Loucy (cell line): ENCODE data around the gene TMEM272.
A peak's percentile ranks its signal among the peaks of the same experiment; 100 is the strongest.

Experiments
- H2AFZ ChIP-seq: fragments of 200-600 bp; sonication (generic); 2 replicates; pipeline ENCODE4 v1.6.0; 2016; ENCODE audit warnings: antibody characterized with exemption, mild to moderate bottlenecking, low read length, moderate library complexity
- H3F3A ChIP-seq: fragments of 200-600 bp; 2 replicates; pipeline ENCODE4 v1.6.0; 2016; ENCODE audit warnings: antibody characterized with exemption, low read depth, mild to moderate bottlenecking
- H3K27me3 ChIP-seq: fragments of 200-600 bp; sonication (generic); 2 replicates; pipeline ENCODE4 v1.6.1; 2014; ENCODE audit warnings: low read length, mild to moderate bottlenecking; ENCODE audit not compliant: insufficient read depth, poor library complexity, severe bottlenecking
- H3K36me3 ChIP-seq: fragments of 200-600 bp; sonication (generic); 2 replicates; pipeline ENCODE4 v1.6.1; 2016; ENCODE audit warnings: low read length; ENCODE audit not compliant: insufficient read depth
- H3K4me1 ChIP-seq: fragments of 200-600 bp; sonication (generic); 2 replicates; pipeline ENCODE4 v1.5.1; 2014; ENCODE audit warnings: low read length, mild to moderate bottlenecking; ENCODE audit not compliant: insufficient read depth, poor library complexity, severe bottlenecking
- H3K4me2 ChIP-seq: fragments of 200-600 bp; sonication (generic); 2 replicates; pipeline ENCODE4 v1.6.0; 2014; ENCODE audit warnings: antibody characterized with exemption, low read length, low read depth, mild to moderate bottlenecking; ENCODE audit not compliant: poor library complexity, severe bottlenecking
- H3K4me3 ChIP-seq: fragments of 200-600 bp; sonication (generic); 2 replicates; pipeline ENCODE4 v1.5.1; 2014; ENCODE audit warnings: low read length, mild to moderate bottlenecking, mixed read lengths; ENCODE audit not compliant: poor library complexity, severe bottlenecking
- H3K79me2 ChIP-seq: fragments of 200-600 bp; sonication (generic); 2 replicates; pipeline ENCODE4 v1.6.1; 2014; ENCODE audit warnings: low read length; ENCODE audit not compliant: insufficient read depth
- H3K9ac ChIP-seq: fragments of 200-600 bp; sonication (generic); 2 replicates; pipeline ENCODE4 v1.6.0; 2014; ENCODE audit warnings: mild to moderate bottlenecking, low read depth, low read length, moderate library complexity; ENCODE audit not compliant: poor library complexity, severe bottlenecking
- H3K9me2 ChIP-seq: fragments of 200-600 bp; sonication (generic); replicated peaks from 2 replicates; pipeline ENCODE4 v1.6.1; 2016; ENCODE audit warnings: low read depth, low read length, mixed read lengths
- H3K9me3 ChIP-seq: fragments of 200-600 bp; sonication (generic); 2 replicates; pipeline ENCODE4 v1.6.1; 2014; ENCODE audit warnings: mild to moderate bottlenecking, antibody characterized with exemption, low read length, low read depth; ENCODE audit not compliant: insufficient read depth
- H4K20me1 ChIP-seq: fragments of 200-600 bp; sonication (generic); 2 replicates; pipeline ENCODE4 v1.6.0; 2014; ENCODE audit warnings: antibody characterized with exemption, low read length, mild to moderate bottlenecking; ENCODE audit not compliant: insufficient read depth, poor library complexity, severe bottlenecking
- CTCF ChIP-seq: fragments of 200-600 bp; sonication (generic); conservative IDR thresholded peaks from 2 replicates; pipeline ENCODE4 v1.5.1; 2014; ENCODE audit warnings: mild to moderate bottlenecking, antibody characterized with exemption, low read length
- EZH2phosphoT487 ChIP-seq: fragments of 200-600 bp; IDR thresholded peaks from 2 replicates; pipeline ENCODE4 v1.6.1; 2018; ENCODE audit warnings: antibody characterized with exemption, mild to moderate bottlenecking, moderate library complexity, borderline replicate concordance

Gene TMEM272

DNA sequence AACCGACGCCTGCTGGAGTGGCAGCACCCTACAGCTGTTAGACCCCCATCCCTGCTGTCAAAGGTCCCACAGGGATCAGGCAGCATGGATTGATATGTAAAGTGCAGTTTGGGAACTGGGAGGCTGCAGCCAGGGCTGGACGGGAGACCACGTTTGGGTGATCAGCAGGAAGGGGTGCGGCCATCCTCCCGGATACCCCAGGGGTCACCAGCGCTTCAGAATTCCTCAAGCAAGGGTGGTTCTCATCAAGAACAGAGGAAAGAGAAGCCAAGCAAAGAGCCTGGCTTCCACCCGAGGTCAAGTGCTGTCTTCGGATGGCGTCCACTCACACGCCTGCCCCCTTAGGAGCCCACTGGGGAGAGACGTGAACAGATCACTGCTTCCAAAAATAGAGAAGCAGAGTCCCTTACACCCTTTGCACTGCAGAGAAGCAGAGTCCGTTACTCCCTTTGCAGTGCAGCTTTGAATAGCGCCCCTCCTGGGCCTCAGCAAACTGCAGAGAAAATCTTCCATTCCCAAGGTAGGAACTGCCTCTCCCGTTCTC lies 76.5 kb downstream of the TMEM272 start:
- TF ChIP-seq EZH2phosphoT487 (no peak), CTCF (no peak)
- Histone ChIP-seq H3K9ac (no peak overlapping the region), H3F3A (no peaks in the 10 kb centered on the region), H3K4me1 (peaks cover 14% of the 10 kb centered on the region), H3K27me3 (no peaks in the 10 kb centered on the region), H3K9me3 (no peaks in the 10 kb centered on the region), H3K4me3 (no peak overlapping the region), H3K79me2 (no peaks in the 10 kb centered on the region), H4K20me1 (no peaks in the 10 kb centered on the region), H3K36me3 (no peaks in the 10 kb centered on the region), H3K9me2 (no peaks in the 10 kb centered on the region), H2AFZ (no peak overlapping the region), H3K4me2 (no peak overlapping the region)

- peaks cover 9% of the 10 kb centered on the region; the same call in 1 of the 2 replicates for H3K36me3 ChIP-seq
- H3F3A ChIP-seq, result no peaks in the 10 kb centered on the region
- no peaks in the 10 kb centered on the region for H3K9me2 ChIP-seq
- H3K9me3 ChIP-seq, result no peaks in the 10 kb centered on the region
- H3K79me2 ChIP-seq, result no peaks in the 10 kb centered on the region
- H3K4me2 ChIP-seq, result no peak overlapping the region
- H4K20me1 ChIP-seq, result no peaks in the 10 kb centered on the region
- H3K9ac ChIP-seq, result no peak overlapping the region
- no peak overlapping the region for H2AFZ ChIP-seq
- no peak overlapping the region for H3K4me3 ChIP-seq
- H3K4me1 ChIP-seq, result peaks cover 14% of the 10 kb centered on the region
- no peaks in the 10 kb centered on the region for H3K27me3 ChIP-seq
- TF ChIP-seq CTCF (peak; percentile 54), EZH2phosphoT487 (no peak)
These were observed 77.9 kb downstream of the TMEM272 start for GRCh38 chr13:51767100-51767499.

- no peaks in the 10 kb centered on the region for H4K20me1 ChIP-seq
- peaks cover 21% of the 10 kb centered on the region; the same call in 1 of the 2 replicates for H3K36me3 ChIP-seq
- no peak overlapping the region for H3K9ac ChIP-seq
- no peaks in the 10 kb centered on the region for H3K27me3 ChIP-seq
- TF ChIP-seq CTCF (no peak), EZH2phosphoT487 (no peak)
- H3K9me2 ChIP-seq, result no peaks in the 10 kb centered on the region
- H3K4me1 ChIP-seq, result peaks cover 14% of the 10 kb centered on the region
- H3F3A ChIP-seq, result no peaks in the 10 kb centered on the region
- H3K4me2 ChIP-seq, result no peak overlapping the region
- H2AFZ ChIP-seq, result no peak overlapping the region
- no peaks in the 10 kb centered on the region for H3K9me3 ChIP-seq
- H3K4me3 ChIP-seq, result no peak overlapping the region
- H3K79me2 ChIP-seq, result no peaks in the 10 kb centered on the region
These were observed 79.8 kb downstream of the TMEM272 start for GRCh38 chr13:51765142-51765515.
